ENCODE measurements around the gene PTPRT. TPM values are rescaled to one million over a fixed set of nuclear protein-coding genes. Genes with fewer than 3 reads are reported as not detected.

Gene PTPRT
- total and polyA plus RNA-seq, 10 of the 15 experiments (the other 5 are each of a cell fraction or from before 2014, with no cell fraction given): not detected

- TF ChIP-seq ZNF592 (IDR thresholded peaks at IDR 0.05): no peak
Measured at GRCh38 chr20:42706759-42707158, 482.9 kb downstream of the PTPRT start (continued).

GRCh38 chr20:42705550-42705949, 484.2 kb downstream of the PTPRT start:
- H3K79me2 ChIP-seq (ENCODE audit: control insufficient read depth, insufficient read depth, low read length): no peaks in the 10 kb centered on the region
- no peak overlapping the region for H3K27ac ChIP-seq (ENCODE audit: control insufficient read depth, insufficient read depth)
- H3K4me1 ChIP-seq (ENCODE audit: control insufficient read depth, insufficient read depth, low read length): no peaks in the 10 kb centered on the region
- no peak overlapping the region for H3K9ac ChIP-seq (ENCODE audit: control insufficient read depth, insufficient read depth, low read length)
- BruUV-seq (replicated peaks): no TSS peak
- H2AFZ ChIP-seq (ENCODE audit: control insufficient read depth, low read depth, low read length): no peak overlapping the region
- no peaks in the 10 kb centered on the region for H3K27me3 ChIP-seq (replicated peaks in 1 of 2; ENCODE audit: control insufficient read depth in 2 of 2, insufficient read depth in 2 of 2, low read length in 1 of 2)
- SMC1A ChIA-PET (ENCODE audit: uncharacterized antibody, unreplicated experiment): no interaction called here
- no peak overlapping the region for H3K4me3 ChIP-seq
- H3K36me3 ChIP-seq (ENCODE audit: control insufficient read depth in 2 of 2, insufficient read depth in 2 of 2, low read length in 1 of 2): no peaks in the 10 kb centered on the region
- no peak for DNase-seq (ENCODE audit: low read depth, low spot score)
- H3K9me3 ChIP-seq (replicated peaks; ENCODE audit: control insufficient read depth, insufficient read depth, low read length): no peaks in the 10 kb centered on the region; the same call in 2 of the 3 replicates
- H4K20me1 ChIP-seq (ENCODE audit: control insufficient read depth, insufficient read depth): no peaks in the 10 kb centered on the region
- intact Hi-C loops (cut with micrococcal nuclease; ENCODE audit: unreplicated experiment) (no loop called here), in situ Hi-C loops (cut with MboI) (no loop called here)
- ATAC-seq: no peak
- RAD21 ChIA-PET (ENCODE audit: unreplicated experiment): no interaction called here
- no peak for FAIRE-seq
- POLR2A ChIA-PET: no interaction called here
- no peak overlapping the region for H3K4me2 ChIP-seq (ENCODE audit: control insufficient read depth, insufficient read depth)
- CTCF ChIA-PET: interaction anchor here (0.6 kb wide), 1 partner anchor 1964 kb away, joined by 3 read pairs; no protein-coding TSS in a partner anchor
- TF ChIP-seq ZBTB40 (IDR thresholded peaks at IDR 0.05; ENCODE audit: borderline replicate concordance) (no peak), CBX5 (IDR thresholded peaks at IDR 0.05; ENCODE audit: low read depth) (no peak), E4F1 (IDR thresholded peaks at IDR 0.05; ENCODE audit: borderline replicate concordance, partially characterized antibody) (no peak), USF2 (IDR thresholded peaks at IDR 0.05; ENCODE audit: borderline replicate concordance, low read depth, low read length) (no peak), NRF1 (conservative IDR thresholded peaks at IDR 0.05; ENCODE audit: low read depth, low read length) (no peak), ZSCAN29 (IDR thresholded peaks at IDR 0.05) (no peak), BCL3 (IDR thresholded peaks at IDR 0.05; ENCODE audit: borderline replicate concordance, insufficient read depth, low read depth, low read length, poor library complexity, severe bottlenecking) (no peak), JUND (IDR thresholded peaks at IDR 0.05; ENCODE audit: low read depth, low read length) (no peak)
